Kidney (tissue), 14 donors: Measurements from ENCODE around the gene SYPL1. TPM values are rescaled to one million over a fixed set of nuclear protein-coding genes. Genes with fewer than 3 reads are reported as not detected.

Source experiments
- DNase-seq, 5 donors: peaks; one replicate each; pipeline ENCODE4 v3.0.0-alpha.2; 2013 to 2020
- FAIRE-seq: peaks from 2 replicates; lab custom pipeline; 2012; peaks lifted over from hg19 to GRCh38; lab: Jason Lieb, UNC
- H3K27ac ChIP-seq, 2 donors: one replicate each; pipeline ENCODE4 v1.7.0; 2013; ENCODE audit warnings: low read depth in 2 of 2, low read length in 2 of 2, inconsistent platforms in 1 of 2
- H3K27me3 ChIP-seq: one replicate; pipeline ENCODE4 v1.7.1; 2013; ENCODE audit warnings: low read length, inconsistent platforms; ENCODE audit not compliant: control insufficient read depth, insufficient read depth
- H3K36me3 ChIP-seq, 3 donors: one replicate each; pipeline versions ENCODE4 v1.7.0 to v1.7.1; 2013; ENCODE audit warnings: low read length in 3 of 3, control low read depth in 1 of 3, inconsistent platforms in 1 of 3; ENCODE audit not compliant: insufficient read depth in 3 of 3, control insufficient read depth in 2 of 3
- H3K4me1 ChIP-seq, 3 donors: one replicate each; pipeline versions ENCODE4 v1.7.0 to v1.7.1; 2013; ENCODE audit warnings: low read length in 3 of 3, inconsistent platforms in 1 of 3, low read depth in 1 of 3; ENCODE audit not compliant: control insufficient read depth in 2 of 3, insufficient read depth in 2 of 3
- H3K4me3 ChIP-seq, 3 donors: one replicate each; pipeline versions ENCODE4 v1.7.0 to v1.8.1; 2013; ENCODE audit warnings: low read length in 3 of 3, control low read depth in 1 of 3, inconsistent platforms in 1 of 3
- H3K9ac ChIP-seq, 3 donors: one replicate each; pipeline versions ENCODE4 v1.7.0 to v1.7.1; 2013; ENCODE audit warnings: low read length in 3 of 3, control low read depth in 1 of 3, inconsistent platforms in 1 of 3
- H3K9me3 ChIP-seq, 3 donors: one replicate each; pipeline versions ENCODE4 v1.7.0 to v1.7.1; 2013; ENCODE audit warnings: low read length in 3 of 3, control low read depth in 1 of 3, inconsistent platforms in 1 of 3; ENCODE audit not compliant: control insufficient read depth in 2 of 3, insufficient read depth in 1 of 3
- CTCF ChIP-seq: IDR thresholded peaks from 3 replicates; pipeline ENCODE4 v1.5.1; 2012; ENCODE audit warnings: mild to moderate bottlenecking, moderate library complexity, borderline replicate concordance; ENCODE audit not compliant: insufficient read depth; ENCODE audit errors: extremely low read depth
- intact Hi-C: fragments of 100-400 bp; cut with DNase I; formaldehyde crosslinking; loops from one replicate; pipeline ENCODE4 v1.11.1; 2022
- polyA plus RNA-seq: library from polyadenylated mRNA; stranded (reverse); fragments of 350-450 nt; fragmentation: Illumina TruSeq; extraction: RNeasy Lipid Tissue Mini Kit (QIAGEN cat#74804); gene quantifications from one replicate; pipeline ENCODE4 v1.2.3, GENCODE V29; 2014; ENCODE audit warnings: low read depth, low replicate concordance; ENCODE audit not compliant: insufficient read depth
- total RNA-seq: library from RNA; stranded (reverse); fragmentation: NEBNext Ultra II Directional; extraction: Animal tissue kit (Norgen Biotek cat#: 25700); gene quantifications from one replicate; pipeline ENCODE4 v1.2.1, GENCODE V29; 2021
- donor health status: control.
- donor health status: control.
- donor health status: control.
- donor health status: control.
- donor health status: control.
- donor health status: DM: yes; HTN: yes; CAD: no.
- donor health status: Normal renal cell carcinoma (clear cell type).

Gene SYPL1
- total and polyA plus RNA-seq, 2 donors from 2014 or later: 90.8 to 111 TPM

- no peak for TF ChIP-seq CTCF
- no peaks in the 10 kb centered on the region for H3K27me3 ChIP-seq
- intact Hi-C loops: no loop called here
Observed at GRCh38 chr7:106053109-106053508, 59.0 kb downstream of the SYPL1 start.

GRCh38 chr7:106052681-106053080 lies 59.4 kb downstream of the SYPL1 start:
- no peak overlapping the region for H3K4me3 ChIP-seq
- no peak overlapping the region for H3K27ac ChIP-seq
- H3K9me3 ChIP-seq: no peaks in the 10 kb centered on the region
- no peak overlapping the region for H3K9ac ChIP-seq
- H3K36me3 ChIP-seq: no peaks in the 10 kb centered on the region
- no peak for TF ChIP-seq CTCF
- DNase-seq: no peak
- no peaks in the 10 kb centered on the region for H3K27me3 ChIP-seq
- no peak for FAIRE-seq
- intact Hi-C loops: no loop called here
- H3K4me1 ChIP-seq: peaks cover 3 to 24% (median 19%) of the 10 kb centered on the region in 3 donors

More at GRCh38 chr7:106053109-106053508, 59.0 kb downstream of the SYPL1 start:
- DNase-seq (peak in 1 of 5 donors; percentile 35), FAIRE-seq (no peak)
- Histone ChIP-seq H3K9me3 (no peaks in the 10 kb centered on the region), H3K4me3 (no peak overlapping the region), H3K36me3 (no peaks in the 10 kb centered on the region), H3K27ac (no peak overlapping the region), H3K9ac (no peak overlapping the region), H3K4me1 (peaks cover 2 to 23% (median 18%) of the 10 kb centered on the region in 3 donors)

- no peak for TF ChIP-seq CTCF
- Histone ChIP-seq H3K9ac (no peak overlapping the region), H3K9me3 (no peaks in the 10 kb centered on the region), H3K36me3 (no peaks in the 10 kb centered on the region), H3K4me3 (no peak overlapping the region), H3K4me1 (peaks cover 4 to 30% (median 26%) of the 10 kb centered on the region in 3 donors), H3K27me3 (no peaks in the 10 kb centered on the region), H3K27ac (no peak overlapping the region)
- intact Hi-C loops: no loop called here
- FAIRE-seq (no peak), DNase-seq (peak in 3 of 5 donors; percentile 55 to 68 (median 56))
Observed at GRCh38 chr7:106050746-106051117, 61.4 kb downstream of the SYPL1 start.
